GM12891 (cell line): ENCODE measurements around the gene ST6GALNAC3.

Experiments used
- PAX5 ChIP-seq: IDR thresholded peaks from 2 replicates; pipeline ENCODE4 v1.6.1; 2011; ENCODE audit warnings: low read length, moderate library complexity, mild to moderate bottlenecking; ENCODE audit not compliant: insufficient read depth, severe bottlenecking
- POLR2A ChIP-seq: IDR thresholded peaks from 2 replicates; pipeline ENCODE4 v1.6.1; 2011; ENCODE audit warnings: low read depth, low read length, control low read depth

DNA sequence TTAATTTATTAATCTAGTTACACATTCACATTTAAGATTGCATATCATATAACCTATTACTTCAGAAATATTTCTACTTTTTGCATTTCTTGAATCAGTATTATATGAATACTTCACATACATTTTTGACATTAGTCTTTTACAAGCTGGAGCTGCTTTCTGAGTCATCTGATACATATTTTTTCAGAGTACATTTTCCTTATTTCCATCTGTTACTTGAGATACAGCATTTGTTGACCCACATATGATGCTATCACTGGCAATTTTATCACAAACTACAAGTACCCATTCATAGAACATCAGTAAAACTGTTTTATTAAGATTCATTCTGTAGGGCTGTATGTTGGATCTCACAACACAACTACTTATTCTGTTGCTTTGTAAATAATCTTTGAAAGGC lies 425.6 kb downstream of the ST6GALNAC3 start:
- TF ChIP-seq POLR2A (no peak), PAX5 (no peak)
